K562 (cell line): ENCODE data around the gene PDE11A. TPM values are rescaled to one million over a fixed set of nuclear protein-coding genes. Genes with fewer than 3 reads are reported as not detected.

ENCODE experiments used
- ATAC-seq: fragments of 200-7000 bp; cut with Tn5 transposase; 3 replicates; pipeline ENCODE4 v1.9.1; 2020; ENCODE audit warnings: moderate library complexity
- BruUV-seq: library from RNA; stranded (reverse); fragments of 400-500 nt; replicated peaks from 2 replicates; lab custom pipeline; 2021; lab: Mats Ljungman, UMichigan
- CTCF ChIA-PET: fragments of 300-600 bp; formaldehyde crosslinking; extraction: SDS; loops from one replicate; lab custom pipeline; 2021; ENCODE audit warnings: low intra/inter-chr PET ratio; lab: Yijun Ruan, JAX
- POLR2A ChIA-PET: fragments of 300-600, 350-650 bp; sonication (Branson Sonifier 250); formaldehyde crosslinking; extraction: SDS; loops from one replicate; lab custom pipeline; 2021; ENCODE audit warnings: antibody characterized with exemption, inconsistent platforms; lab: Yijun Ruan, JAX
- DNase-seq, 4 experiments: peaks; one replicate each; pipeline versions ENCODE4 v3.0.0 to v3.0.0-alpha.2; 2011 to 2018; ENCODE audit warnings: low spot score in 3 of 4, mixed read lengths in 3 of 4; ENCODE audit errors: extremely low read depth in 1 of 4
- FAIRE-seq: peaks from 2 replicates; lab custom pipeline; 2011; peaks lifted over from hg19 to GRCh38; lab: Jason Lieb, UNC
- H2AFZ ChIP-seq: 2 replicates; pipeline ENCODE4 v1.6.0; 2011; ENCODE audit warnings: low read depth, low read length, control low read depth, inconsistent platforms
- H3K27ac ChIP-seq: fragments of 200-600 bp; 3 replicates; pipeline ENCODE4 v1.8.0; 2011; ENCODE audit warnings: low read depth, mild to moderate bottlenecking, control low read depth, inconsistent platforms, low read length, moderate library complexity, mixed read lengths; ENCODE audit errors: extremely low read depth
- H3K27me3 ChIP-seq, 2 experiments: fragments of 300-600 bp in 1 of 2; 2 replicates in 1 of 2; 3 replicates in 1 of 2; pipeline versions ENCODE4 v1.6.0 to v1.8.0; 2011; ENCODE audit warnings: inconsistent platforms in 2 of 2, low read length in 2 of 2, mild to moderate bottlenecking in 1 of 2, mixed read lengths in 1 of 2, moderate library complexity in 1 of 2; ENCODE audit not compliant: control insufficient read depth in 2 of 2, insufficient read depth in 2 of 2
- H3K36me3 ChIP-seq: fragments of 300-600 bp; 3 replicates; pipeline ENCODE4 v1.8.0; 2011; ENCODE audit warnings: mild to moderate bottlenecking, low read length, inconsistent platforms; ENCODE audit not compliant: control insufficient read depth, insufficient read depth
- H3K4me1 ChIP-seq, 2 experiments: fragments of 200-600 bp in 1 of 2; replicated peaks in 1 of 2; 2 replicates in 1 of 2; 3 replicates in 1 of 2; pipeline versions ENCODE4 v1.5.1 to v1.8.0; 2011; ENCODE audit warnings: inconsistent platforms in 2 of 2, low read length in 2 of 2, mild to moderate bottlenecking in 1 of 2, mixed read lengths in 1 of 2, moderate library complexity in 1 of 2; ENCODE audit not compliant: control insufficient read depth in 2 of 2, insufficient read depth in 2 of 2
- H3K4me2 ChIP-seq: 2 replicates; pipeline ENCODE4 v1.6.1; 2011; ENCODE audit warnings: low read length, control low read depth, inconsistent platforms, mixed read lengths; ENCODE audit not compliant: insufficient read depth
- H3K4me3 ChIP-seq: fragments of 200-600 bp; sonication (generic), shearing (Covaris generic); 2 replicates; pipeline ENCODE4 v1.5.1; 2016; ENCODE audit warnings: control low read depth, inconsistent platforms
- H3K79me2 ChIP-seq: fragments of 200-600 bp; 3 replicates; pipeline ENCODE4 v1.8.0; 2011; ENCODE audit warnings: low read length, inconsistent platforms; ENCODE audit not compliant: control insufficient read depth, insufficient read depth
- H3K9ac ChIP-seq, 2 experiments: 2 replicates each; pipeline versions ENCODE4 v1.6.0 to v1.6.1; 2011; ENCODE audit warnings: low read depth in 2 of 2, low read length in 2 of 2, control low read depth in 1 of 2, inconsistent platforms in 1 of 2, mild to moderate bottlenecking in 1 of 2, mixed read lengths in 1 of 2; ENCODE audit not compliant: insufficient read depth in 1 of 2
- H3K9me1 ChIP-seq: one replicate; pipeline ENCODE4 v1.6.0; 2011; ENCODE audit warnings: inconsistent platforms, mild to moderate bottlenecking, low read length, moderate library complexity; ENCODE audit not compliant: control insufficient read depth, insufficient read depth
- H3K9me3 ChIP-seq: replicated peaks from 2 replicates; pipeline ENCODE4 v1.5.1; 2011; ENCODE audit warnings: low read depth, low read length, inconsistent platforms; ENCODE audit not compliant: control insufficient read depth, insufficient read depth
- H4K20me1 ChIP-seq: replicated peaks from 2 replicates; pipeline ENCODE4 v1.6.1; 2011; ENCODE audit warnings: low read length, inconsistent platforms, mixed read lengths; ENCODE audit not compliant: control insufficient read depth, insufficient read depth
- ARID2 ChIP-seq: fragments of 450-650 bp; IDR thresholded peaks from 2 replicates; pipeline ENCODE4 v1.6.1; 2017; ENCODE audit warnings: antibody characterized with exemption, mild to moderate bottlenecking
- ASH1L ChIP-seq: fragments of 450-650 bp; IDR thresholded peaks from 2 replicates; pipeline ENCODE4 v1.6.1; 2018; ENCODE audit warnings: borderline replicate concordance, mild to moderate bottlenecking, low read depth; ENCODE audit not compliant: partially characterized antibody
- ATF1 ChIP-seq, 2 experiments: fragments of 450-650 bp in 1 of 2; IDR thresholded peaks; 2 replicates each; pipeline ENCODE4 v1.6.1; 2016; ENCODE audit warnings: missing compliant biosample characterization in 1 of 2, missing genetic modification characterization in 1 of 2
- CC2D1A ChIP-seq: fragments of 450-650 bp; IDR thresholded peaks from 2 replicates; pipeline ENCODE4 v1.6.1; 2017; ENCODE audit warnings: mild to moderate bottlenecking
- ESRRA ChIP-seq: fragments of 450-650 bp; IDR thresholded peaks from 2 replicates; pipeline ENCODE4 v1.6.1; 2014; ENCODE audit warnings: low read depth, mild to moderate bottlenecking, moderate library complexity, borderline replicate concordance
- LEF1 ChIP-seq: fragments of 450-650 bp; IDR thresholded peaks from 2 replicates; pipeline ENCODE4 v1.6.1; 2016; ENCODE audit warnings: mild to moderate bottlenecking
- PHF8 ChIP-seq: fragments of 200-600 bp; sonication (generic); IDR thresholded peaks from 2 replicates; pipeline ENCODE4 v1.6.1; 2012; ENCODE audit warnings: mixed run types, mild to moderate bottlenecking, inconsistent platforms, low read length, moderate library complexity, borderline replicate concordance
- RCOR1 ChIP-seq, 2 experiments: IDR thresholded peaks; 2 replicates each; pipeline ENCODE4 v1.6.1; 2012; ENCODE audit warnings: low read depth in 2 of 2, low read length in 2 of 2, borderline replicate concordance in 1 of 2, improper control_type of control experiment in 1 of 2
- SMARCA5 ChIP-seq: fragments of 450-650 bp; IDR thresholded peaks from 2 replicates; pipeline ENCODE4 v1.6.1; 2016
- TAL1 ChIP-seq: fragments of 450-650 bp; IDR thresholded peaks from 2 replicates; pipeline ENCODE4 v1.6.1; 2016; ENCODE audit warnings: mild to moderate bottlenecking
- U2AF2 ChIP-seq: fragments of 200-400 bp; formaldehyde crosslinking; optimal IDR thresholded peaks from 2 replicates; pipeline ENCODE3; 2017; ENCODE audit warnings: low read depth, mild to moderate bottlenecking, low read length
- ZKSCAN3 ChIP-seq: fragments of 250-450 bp; sonication (Bioruptor Pico); IDR thresholded peaks from 2 replicates; pipeline ENCODE4 v1.4.0; 2020
- ZNF133 ChIP-seq: fragments of 250-450 bp; sonication (Bioruptor Pico); IDR thresholded peaks from 2 replicates; pipeline ENCODE4 v1.4.0; 2020; ENCODE audit warnings: mild to moderate bottlenecking
- ZNF311 ChIP-seq: fragments of 250-450 bp; sonication (Bioruptor Pico); IDR thresholded peaks from 2 replicates; pipeline ENCODE4 v1.4.0; 2020; ENCODE audit warnings: mild to moderate bottlenecking, moderate library complexity
- ZNF583 ChIP-seq: fragments of 250-450 bp; sonication (Bioruptor Pico); IDR thresholded peaks from 2 replicates; pipeline ENCODE4 v1.4.0; 2020
- WGBS: fragments of 100-300 bp; shearing (Covaris generic); methylation state at CpG from one replicate; pipeline ENCODE4 v1.1.6; 2016; ENCODE audit warnings: low coverage, mixed read lengths; ENCODE audit not compliant: insufficient coverage; ENCODE audit errors: missing lambda C conversion rate; 5-methylcytosine and 5-hydroxymethylcytosine counted together
- in situ Hi-C: fragments of 300-500 bp; cut with MboI; formaldehyde crosslinking; loops from 4 replicates; pipeline ENCODE4 v1.15.0; 2018; ENCODE audit warnings: inconsistent platforms, mixed read lengths
- intact Hi-C: fragments of 100-400 bp; cut with micrococcal nuclease; formaldehyde crosslinking; loops from 2 replicates; pipeline ENCODE4 v1.14.2; 2022
- polyA plus RNA-seq, 8 experiments: library from polyadenylated mRNA; depleted of rRNA in 4 of 8; stranded (reverse) in 5 of 8; unstranded in 3 of 8; fragments of >200 nt; fragmentation: Nextera tagmentation in 2 of 8; fragmentation: Illumina TruSeq in 1 of 8; extraction: Ambion mirVana in 2 of 8; extraction: Trizol in 1 of 8; gene quantifications; 2 replicates each; pipeline versions ENCODE4 v1.2.1 to v1.2.3, GENCODE V29; 2011 to 2014; ENCODE audit warnings: inconsistent platforms in 1 of 8, missing spikeins in 1 of 8
- total RNA-seq, 7 experiments: library from RNA; depleted of rRNA in 6 of 7; stranded (reverse); fragments of >200 nt in 6 of 7; fragmentation: Illumina TruSeq in 2 of 7; extraction: Trizol in 2 of 7; gene quantifications; 2 replicates each; pipeline versions ENCODE4 v1.2.1 to v1.2.3, GENCODE V29; 2011 to 2021; ENCODE audit warnings: low replicate concordance in 1 of 7
- TF ChIP-seq, protein P1 (sequence below): fragments of 250-450 bp; sonication (Bioruptor Pico); IDR thresholded peaks from 2 replicates; pipeline ENCODE4 v1.5.0; 2020; ENCODE audit warnings: mild to moderate bottlenecking
- TF ChIP-seq, protein P2 (sequence below): fragments of 250-450 bp; sonication (Bioruptor Pico); IDR thresholded peaks from 2 replicates; pipeline ENCODE4 v1.4.0; 2020

The PDE11A gene
- total and polyA plus RNA-seq, 9 of the 15 experiments (the other 6 are each of a cell fraction or from before 2014, with no cell fraction given): 3.2 to 22.1 (median 5.7) TPM

DNA sequence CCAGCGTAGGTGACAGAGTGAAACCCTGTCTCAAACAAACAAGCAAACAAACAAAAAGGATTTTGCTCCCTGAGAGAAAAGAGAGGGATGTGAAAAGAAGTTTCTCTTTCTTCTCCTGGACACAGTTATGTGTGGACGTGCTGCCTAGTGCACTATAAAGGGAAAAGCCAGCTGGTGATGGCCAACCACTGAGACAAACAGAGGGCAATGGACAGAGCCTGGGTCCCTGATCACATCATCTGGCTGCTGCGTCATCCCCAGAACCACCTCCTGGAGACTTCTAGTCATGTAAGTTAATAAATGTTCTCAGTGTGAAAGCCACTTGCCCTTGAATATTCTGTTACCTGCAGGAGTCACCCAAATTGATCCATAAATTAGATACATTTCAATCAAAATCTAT lies 184.9 kb downstream of the PDE11A start:
- POLR2A ChIA-PET: interaction anchor here (0.7 to 0.9 kb wide), 3 partner anchors 15 to 68 kb away, joined by 3 read pairs; no protein-coding TSS in a partner anchor
- no peak for ATAC-seq
- intact Hi-C loops: no loop called here

DNA sequence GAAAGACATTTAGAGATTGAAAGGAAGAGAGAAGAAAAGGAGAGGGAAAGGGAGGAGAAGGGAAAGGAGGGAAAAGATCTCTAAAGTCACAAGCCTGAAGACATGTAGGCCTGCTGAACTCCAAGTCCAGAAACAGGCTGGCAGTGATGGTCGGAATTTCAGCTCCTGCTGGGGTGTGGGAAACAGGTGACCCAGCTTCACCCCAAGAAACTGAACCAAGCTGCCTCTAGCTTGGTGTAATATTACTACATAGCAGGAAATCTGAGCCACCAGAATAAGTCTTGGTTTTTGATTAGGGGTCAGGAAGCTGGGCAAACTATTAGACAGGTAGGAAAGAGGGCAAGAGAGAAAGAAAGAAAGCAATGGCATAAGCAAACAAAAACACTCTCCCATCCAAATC lies 185.8 kb downstream of the PDE11A start:
- no peaks in the 10 kb centered on the region for H3K9me1 ChIP-seq
- POLR2A ChIA-PET: interaction anchor here (0.7 kb wide), 2 partner anchors 69 to 105 kb away, joined by 3 read pairs; no protein-coding TSS in a partner anchor
- no peaks in the 10 kb centered on the region for H3K9me3 ChIP-seq
- intact Hi-C loops: no loop called here
- no peaks in the 10 kb centered on the region for H3K36me3 ChIP-seq
- no peaks in the 10 kb centered on the region for H3K79me2 ChIP-seq
- no peak overlapping the region for H3K4me2 ChIP-seq
- no TSS peak for BruUV-seq
- no peak overlapping the region for H2AFZ ChIP-seq
- H4K20me1 ChIP-seq: no peaks in the 10 kb centered on the region
- TF ChIP-seq, protein P1, sequence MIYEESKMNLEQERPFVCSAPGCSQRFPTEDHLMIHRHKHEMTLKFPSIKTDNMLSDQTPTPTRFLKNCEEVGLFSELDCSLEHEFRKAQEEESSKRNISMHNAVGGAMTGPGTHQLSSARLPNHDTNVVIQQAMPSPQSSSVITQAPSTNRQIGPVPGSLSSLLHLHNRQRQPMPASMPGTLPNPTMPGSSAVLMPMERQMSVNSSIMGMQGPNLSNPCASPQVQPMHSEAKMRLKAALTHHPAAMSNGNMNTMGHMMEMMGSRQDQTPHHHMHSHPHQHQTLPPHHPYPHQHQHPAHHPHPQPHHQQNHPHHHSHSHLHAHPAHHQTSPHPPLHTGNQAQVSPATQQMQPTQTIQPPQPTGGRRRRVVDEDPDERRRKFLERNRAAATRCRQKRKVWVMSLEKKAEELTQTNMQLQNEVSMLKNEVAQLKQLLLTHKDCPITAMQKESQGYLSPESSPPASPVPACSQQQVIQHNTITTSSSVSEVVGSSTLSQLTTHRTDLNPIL: no peak
- TF ChIP-seq ARID2 (no peak), TAL1 (no peak), ZNF583 (CRISPR knock-in tag) (no peak), ZKSCAN3 (CRISPR knock-in tag) (no peak), RCOR1 (IDR thresholded peaks at IDR 0.05; ENCODE audit: borderline replicate concordance in 1 of 2, low read depth in 2 of 2, low read length in 2 of 2) (no peak), ZNF311 (CRISPR knock-in tag) (no peak)
- TF ChIP-seq, protein P2, sequence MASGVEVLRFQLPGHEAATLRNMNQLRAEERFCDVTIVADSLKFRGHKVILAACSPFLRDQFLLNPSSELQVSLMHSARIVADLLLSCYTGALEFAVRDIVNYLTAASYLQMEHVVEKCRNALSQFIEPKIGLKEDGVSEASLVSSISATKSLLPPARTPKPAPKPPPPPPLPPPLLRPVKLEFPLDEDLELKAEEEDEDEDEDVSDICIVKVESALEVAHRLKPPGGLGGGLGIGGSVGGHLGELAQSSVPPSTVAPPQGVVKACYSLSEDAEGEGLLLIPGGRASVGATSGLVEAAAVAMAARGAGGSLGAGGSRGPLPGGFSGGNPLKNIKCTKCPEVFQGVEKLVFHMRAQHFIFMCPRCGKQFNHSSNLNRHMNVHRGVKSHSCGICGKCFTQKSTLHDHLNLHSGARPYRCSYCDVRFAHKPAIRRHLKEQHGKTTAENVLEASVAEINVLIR (CRISPR knock-in tag): no peak
- DNase-seq (no peak), ATAC-seq (no peak), FAIRE-seq (no peak)
- no peak overlapping the region for H3K27ac ChIP-seq
- no peak overlapping the region for H3K4me3 ChIP-seq
- CTCF ChIA-PET: no interaction called here
- 0% methylated on average over 1 of the region's 1 CpG for WGBS
- peaks cover 0 to 6% of the 10 kb centered on the region in 2 experiments; a peak in 1 of 5 replicates for H3K4me1 ChIP-seq
- in situ Hi-C loops: no loop called here
- H3K27me3 ChIP-seq: peaks cover 3 to 4% of the 10 kb centered on the region in 2 experiments; a peak in 3 of 5 replicates
- no peak overlapping the region for H3K9ac ChIP-seq

More for the DNA sequence above, 184.9 kb downstream of the PDE11A start:
- FAIRE-seq (no peak), DNase-seq (no peak)
- no peak overlapping the region for H2AFZ ChIP-seq
- no peaks in the 10 kb centered on the region for H3K9me1 ChIP-seq
- CTCF ChIA-PET: no interaction called here
- no peaks in the 10 kb centered on the region for H3K79me2 ChIP-seq
- peaks cover 0 to 8% of the 10 kb centered on the region in 2 experiments; a peak in 1 of 5 replicates for H3K4me1 ChIP-seq
- no peak overlapping the region for H3K27ac ChIP-seq
- no peaks in the 10 kb centered on the region for H3K9me3 ChIP-seq
- H3K27me3 ChIP-seq: peaks cover 3 to 4% of the 10 kb centered on the region in 2 experiments; a peak in 3 of 5 replicates
- H3K9ac ChIP-seq: no peak overlapping the region
- in situ Hi-C loops: no loop called here
- H4K20me1 ChIP-seq: no peaks in the 10 kb centered on the region
- 0% methylated on average over 3 of the region's 3 CpGs for WGBS
- TF ChIP-seq ESRRA (no peak), U2AF2 (no peak), ASH1L (no peak), ZNF133 (CRISPR knock-in tag) (no peak), LEF1 (no peak), SMARCA5 (no peak), PHF8 (no peak), CC2D1A (no peak), ATF1 (CRISPR knock-in tag; IDR thresholded peaks at IDR 0.05) (no peak), ATF1 (tag; IDR thresholded peaks at IDR 0.05) (no peak)
- H3K4me3 ChIP-seq: no peak overlapping the region
- H3K4me2 ChIP-seq: no peak overlapping the region
- no peaks in the 10 kb centered on the region for H3K36me3 ChIP-seq
- BruUV-seq: no TSS peak
